Stimulated activated CD4-positive, alpha-beta T cell treated with anti-CD3 and anti-CD28 coated beads, Interleukin-1b, Interleukin-23, amount 100 ng/mL, for 48 hours (primary cell): Measurements from ENCODE around the gene DNAJA4.

Experiments used
- DNase-seq: peaks from one replicate; pipeline ENCODE4 v3.0.0-alpha.2; 2020

Gene DNAJA4

DNA sequence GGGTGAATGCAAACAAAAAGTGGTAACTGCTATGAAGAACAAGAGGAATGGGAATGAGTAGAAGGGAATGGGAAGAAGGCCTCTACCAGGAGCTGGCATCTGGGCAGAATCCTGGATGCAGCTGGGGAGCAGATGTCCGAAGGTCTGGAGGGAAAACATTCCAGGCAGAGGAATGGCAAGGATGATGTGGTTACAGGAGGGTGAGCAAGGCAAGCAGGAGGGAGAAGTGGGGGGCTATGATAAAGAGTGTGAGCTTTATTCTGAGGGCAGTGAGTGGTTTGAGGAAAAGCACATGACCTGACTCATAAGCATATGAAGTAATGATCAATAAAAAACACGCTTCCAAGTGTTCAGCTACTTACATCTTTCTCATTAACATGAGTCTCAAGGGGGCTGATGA lies 18.0 kb downstream of the DNAJA4 start:
- DNase-seq = no peak

DNA sequence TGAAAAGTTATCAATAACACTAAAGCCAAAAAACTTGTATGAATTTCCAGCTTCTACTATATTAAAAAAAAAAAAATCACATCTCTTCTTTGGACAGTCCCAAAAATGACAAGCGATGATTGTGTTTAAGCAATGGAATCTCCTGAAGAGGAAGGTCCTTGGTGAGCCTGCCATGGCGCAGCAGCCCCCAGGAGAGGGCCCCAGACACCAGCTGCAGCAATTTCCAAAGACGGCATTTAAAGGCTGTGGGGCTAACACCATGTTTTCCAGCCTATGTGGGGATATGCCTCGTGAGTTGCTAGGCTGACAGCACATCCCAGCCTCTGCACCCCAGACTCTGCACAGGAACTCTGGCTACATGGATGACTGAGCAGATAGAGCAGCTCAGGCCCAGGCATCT lies 20.4 kb downstream of the DNAJA4 start:
- DNase-seq = no peak

- DNase-seq = no peak
Measured at GRCh38 chr15:78290222-78290621, 25.9 kb downstream of the DNAJA4 start.

GRCh38 chr15:78291052-78291451 lies 26.7 kb downstream of the DNAJA4 start:
- no peak for DNase-seq

DNA sequence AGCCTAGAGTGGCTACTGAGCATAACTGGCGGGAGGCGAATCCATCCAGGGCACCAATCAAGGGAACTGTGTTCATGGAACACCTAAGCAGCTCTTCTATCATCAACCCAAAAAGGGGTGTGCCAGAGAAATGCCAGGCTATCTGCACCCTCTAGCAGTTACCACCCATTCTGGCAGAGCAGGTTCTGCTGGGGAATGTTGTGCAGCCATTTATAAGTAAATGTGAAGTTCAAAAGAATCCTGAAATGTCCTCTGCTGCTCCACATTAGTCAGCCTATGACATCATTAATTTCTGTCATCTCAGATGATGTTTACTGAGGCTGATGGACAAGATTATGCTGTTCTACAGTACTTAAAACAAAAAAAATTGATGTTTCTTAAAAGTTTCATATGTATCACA lies 27.3 kb downstream of the DNAJA4 start:
- DNase-seq = no peak

DNA sequence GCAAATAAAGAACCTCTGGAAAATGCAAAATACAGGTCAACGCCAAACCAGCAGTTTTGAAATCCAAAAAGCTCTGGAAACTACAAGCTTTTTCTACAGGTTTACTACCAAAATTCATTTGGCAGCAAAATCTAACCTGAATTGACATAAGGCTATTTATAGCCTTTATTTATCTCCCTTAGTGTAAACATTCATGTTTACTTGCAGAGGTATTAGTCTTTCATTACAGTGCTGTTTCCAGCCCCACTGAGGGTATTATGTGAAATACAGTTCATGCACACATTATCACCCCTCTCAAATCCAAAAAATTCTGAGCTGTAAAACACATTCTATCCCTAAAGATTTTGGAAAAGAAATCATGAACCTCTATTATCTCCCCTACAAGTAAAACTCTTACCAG lies 27.9 kb downstream of the DNAJA4 start:
- DNase-seq = no peak

GRCh38 chr15:78299101-78299930 lies 35.0 kb downstream of the DNAJA4 start, which contains the start of gene SKIC8:
Gene SKIC8 (minus strand): TSS chr15:78299609. CDS start chr15:78295686, 3,923 bp downstream.
- peak; percentile 91 for DNase-seq

DNA sequence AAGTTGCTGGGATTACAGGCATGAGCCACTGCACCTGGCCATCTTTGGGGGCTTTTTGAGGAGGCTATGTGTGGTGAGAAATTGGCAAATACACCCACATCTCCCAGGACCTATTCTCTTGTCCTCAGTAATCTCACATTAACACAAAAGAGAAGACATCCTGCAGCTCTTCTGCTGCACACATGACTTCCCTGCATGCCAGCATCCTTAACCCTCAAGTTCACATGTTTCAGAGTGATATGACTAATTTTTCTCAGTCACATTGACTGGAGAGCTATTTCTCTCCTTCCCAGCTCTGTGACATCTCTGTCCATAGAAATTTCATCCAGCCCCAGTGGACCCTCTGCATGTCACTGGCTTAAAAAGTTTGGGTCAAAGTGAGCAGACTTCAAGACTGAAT lies 37.0 kb downstream of the DNAJA4 start:
- DNase-seq = no peak

DNA sequence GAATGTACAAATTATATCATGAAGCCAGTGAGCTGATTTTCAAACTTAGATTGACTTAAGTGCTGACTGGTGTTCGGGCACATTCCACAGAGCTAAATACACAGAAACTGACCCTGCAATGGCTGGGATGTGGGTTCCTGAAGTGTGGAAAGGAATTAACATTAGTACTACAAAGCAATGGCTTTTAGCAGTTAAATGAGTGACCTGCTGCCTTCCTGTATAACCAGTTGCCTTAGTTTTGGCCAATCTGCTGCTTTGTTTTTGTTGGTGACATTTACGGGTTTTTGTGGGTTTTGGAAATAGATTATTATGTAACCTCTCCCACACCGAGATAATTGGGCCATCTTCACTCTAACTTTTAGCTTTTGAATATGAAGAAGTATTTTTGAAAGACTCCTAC lies 37.5 kb downstream of the DNAJA4 start:
- DNase-seq = no peak

- no peak for DNase-seq
Measured at GRCh38 chr15:78302579-78303312, 38.4 kb downstream of the DNAJA4 start.

- DNase-seq = no peak
Measured at GRCh38 chr15:78304216-78305066, 40.1 kb downstream of the DNAJA4 start.

GRCh38 chr15:78306176-78306774 lies 41.9 kb downstream of the DNAJA4 start:
- no peak for DNase-seq

DNA sequence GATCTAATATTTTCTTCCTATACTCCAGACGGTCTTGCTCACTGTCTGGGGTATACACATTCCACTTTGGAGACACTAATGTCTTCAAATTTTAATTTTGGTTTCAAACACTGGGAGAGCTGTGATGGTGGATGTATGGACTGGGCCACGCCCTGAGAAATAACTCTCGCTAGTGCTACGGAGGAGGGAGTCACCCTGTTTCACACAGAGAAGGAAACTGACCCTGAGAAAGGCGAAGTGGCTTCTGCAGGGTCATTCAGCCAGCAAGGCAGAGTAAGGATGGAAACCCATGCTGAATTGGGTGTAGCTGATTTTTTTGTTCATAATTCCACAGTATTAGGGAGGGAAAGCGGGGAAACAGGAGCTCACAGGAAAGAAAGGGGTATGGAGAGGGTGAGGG lies 43.6 kb downstream of the DNAJA4 start:
- DNase-seq = no peak

GRCh38 chr15:78308422-78309032 lies 44.2 kb downstream of the DNAJA4 start:
- peak; percentile 63 for DNase-seq

DNA sequence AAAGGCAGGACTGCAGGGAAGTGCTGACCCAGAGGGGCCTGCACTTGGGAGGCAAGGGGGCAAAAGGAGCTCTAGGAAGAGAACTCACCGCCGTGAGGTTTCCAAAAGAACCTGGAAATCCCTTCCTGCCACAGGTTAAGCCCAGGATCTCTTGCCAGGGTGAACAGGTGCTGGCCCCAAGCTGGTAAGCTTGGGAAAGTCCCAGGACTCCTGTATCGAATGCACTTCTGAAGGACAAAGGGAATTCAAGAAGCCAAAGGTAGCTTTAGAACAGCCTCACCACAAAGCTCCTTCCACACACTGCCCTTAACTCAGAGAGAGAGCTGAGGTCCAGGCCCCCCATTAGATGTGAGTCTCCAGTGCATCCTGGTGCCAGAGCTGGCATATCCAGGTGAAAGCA lies 46.9 kb downstream of the DNAJA4 start:
- DNase-seq = no peak

- no peak for DNase-seq
Measured at GRCh38 chr15:78312536-78312935, 48.2 kb downstream of the DNAJA4 start.

- DNase-seq = no peak
Measured at GRCh38 chr15:78312957-78313356, 48.6 kb downstream of the DNAJA4 start.

- no peak for DNase-seq
Measured at GRCh38 chr15:78313383-78313782, 49.0 kb downstream of the DNAJA4 start.

- no peak for DNase-seq
Measured at GRCh38 chr15:78314181-78314581, 49.8 kb downstream of the DNAJA4 start.

DNA sequence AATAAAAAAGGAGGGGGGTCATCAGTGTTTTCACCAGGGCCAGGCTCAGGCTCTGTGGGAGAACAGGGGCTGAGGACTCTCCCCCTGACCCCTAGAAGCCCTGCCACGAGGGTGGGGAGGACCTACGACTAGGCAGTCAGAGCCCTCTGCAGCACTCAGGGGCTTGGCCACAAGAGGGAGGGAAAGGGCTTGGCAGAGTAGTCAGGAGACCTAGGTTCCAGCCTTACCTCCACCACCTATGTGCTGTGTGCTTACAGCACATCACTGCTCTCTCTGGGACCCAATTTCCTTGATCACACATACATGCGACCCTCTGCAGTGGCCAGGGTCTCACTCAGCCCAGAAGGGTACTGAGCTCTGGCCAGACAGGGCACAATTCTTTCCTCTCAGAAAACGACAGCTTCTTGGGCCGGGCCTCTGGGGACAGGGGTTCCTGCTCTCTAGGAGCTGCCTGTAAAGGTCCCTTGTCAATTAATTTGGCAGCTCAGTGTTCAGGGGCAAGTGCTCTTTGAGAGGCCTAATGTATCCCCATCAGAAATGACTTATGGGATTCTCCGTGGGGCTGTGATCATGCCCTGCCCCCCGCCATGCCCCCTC lies 51.4 kb downstream of the DNAJA4 start:
- DNase-seq = no peak

GRCh38 chr15:78316283-78317083 lies 52.1 kb downstream of the DNAJA4 start:
- DNase-seq = no peak
